KMS-11 (cell line): ENCODE data around the gene NMB.

Experiments
- H2AFZ ChIP-seq: fragments of 200-600 bp; sonication (generic); 2 replicates; pipeline ENCODE4 v1.6.1; 2016; ENCODE audit warnings: antibody characterized with exemption, mixed run types, low read depth
- H3K27ac ChIP-seq: fragments of 200-600 bp; sonication (generic); 2 replicates; pipeline ENCODE4 v1.6.1; 2016; ENCODE audit warnings: mild to moderate bottlenecking, mixed run types
- H3K27me3 ChIP-seq: fragments of 200-600 bp; sonication (generic); 2 replicates; pipeline ENCODE4 v1.6.1; 2017; ENCODE audit warnings: mild to moderate bottlenecking, low read depth, mixed run types, moderate library complexity; ENCODE audit not compliant: insufficient read depth
- H3K36me3 ChIP-seq: fragments of 200-600 bp; sonication (generic); 2 replicates; pipeline ENCODE4 v1.6.1; 2017; ENCODE audit warnings: mild to moderate bottlenecking, mixed run types; ENCODE audit not compliant: insufficient read depth
- H3K4me1 ChIP-seq: fragments of 200-600 bp; sonication (generic); 2 replicates; pipeline ENCODE4 v1.6.1; 2016; ENCODE audit warnings: mild to moderate bottlenecking, low read depth, mixed run types; ENCODE audit not compliant: poor library complexity, severe bottlenecking
- H3K4me2 ChIP-seq: fragments of 200-600 bp; sonication (generic); 2 replicates; pipeline ENCODE4 v1.7.0; 2016; ENCODE audit warnings: mild to moderate bottlenecking, mixed run types
- H3K4me3 ChIP-seq: fragments of 200-600 bp; sonication (generic); IDR thresholded peaks from 2 replicates; pipeline ENCODE4 v1.6.1; 2017; ENCODE audit warnings: low read depth, low read length, mixed read lengths; ENCODE audit not compliant: insufficient read depth
- H3K79me2 ChIP-seq: fragments of 200-600 bp; sonication (generic); 2 replicates; pipeline ENCODE4 v1.6.1; 2016; ENCODE audit warnings: low read depth, mixed run types; ENCODE audit not compliant: insufficient read depth
- H3K9ac ChIP-seq: fragments of 200-600 bp; sonication (generic); 2 replicates; pipeline ENCODE4 v1.6.1; 2016; ENCODE audit warnings: mild to moderate bottlenecking, mixed run types
- H4K20me1 ChIP-seq: fragments of 200-600 bp; sonication (generic); 2 replicates; pipeline ENCODE4 v1.6.1; 2016; ENCODE audit warnings: mild to moderate bottlenecking, mixed run types; ENCODE audit not compliant: insufficient read depth
- TF ChIP-seq, protein P1 (sequence below): fragments of 200-600 bp; sonication (generic); conservative IDR thresholded peaks from 2 replicates; pipeline ENCODE4 v1.6.1; 2017; ENCODE audit warnings: low read depth, mild to moderate bottlenecking, antibody characterized with exemption, low read length, moderate library complexity, mixed read lengths

The NMB gene

DNA sequence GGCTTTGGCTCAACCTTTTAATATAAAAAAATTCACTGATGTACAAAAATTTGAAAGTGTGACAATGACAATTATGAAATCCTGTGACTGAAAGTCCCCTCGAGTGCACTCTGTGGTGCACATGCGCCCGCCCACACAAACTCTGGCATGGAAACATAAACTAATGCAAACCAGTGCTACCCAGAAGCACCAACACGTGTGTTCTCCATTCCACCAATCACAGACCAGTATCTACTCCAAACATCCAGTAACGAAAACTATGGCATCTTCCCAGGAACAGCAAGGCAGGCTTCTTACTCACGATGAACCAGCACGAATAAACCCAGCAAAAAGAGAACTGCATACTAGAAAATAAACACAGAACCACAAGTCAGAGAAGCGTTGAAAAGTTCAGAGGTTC is 11.7 kb upstream of the NMB start:
- no peak overlapping the region for H3K4me3 ChIP-seq
- no peaks in the 10 kb centered on the region for H3K79me2 ChIP-seq
- no peak overlapping the region for H3K9ac ChIP-seq
- no peaks in the 10 kb centered on the region for H3K27me3 ChIP-seq
- H3K36me3 ChIP-seq: no peaks in the 10 kb centered on the region; the same call in 1 of the 2 replicates
- no peaks in the 10 kb centered on the region for H4K20me1 ChIP-seq
- H3K4me2 ChIP-seq: no peak overlapping the region
- no peak overlapping the region for H2AFZ ChIP-seq
- no peak overlapping the region for H3K27ac ChIP-seq
- no peaks in the 10 kb centered on the region for H3K4me1 ChIP-seq
- TF ChIP-seq, protein P1, sequence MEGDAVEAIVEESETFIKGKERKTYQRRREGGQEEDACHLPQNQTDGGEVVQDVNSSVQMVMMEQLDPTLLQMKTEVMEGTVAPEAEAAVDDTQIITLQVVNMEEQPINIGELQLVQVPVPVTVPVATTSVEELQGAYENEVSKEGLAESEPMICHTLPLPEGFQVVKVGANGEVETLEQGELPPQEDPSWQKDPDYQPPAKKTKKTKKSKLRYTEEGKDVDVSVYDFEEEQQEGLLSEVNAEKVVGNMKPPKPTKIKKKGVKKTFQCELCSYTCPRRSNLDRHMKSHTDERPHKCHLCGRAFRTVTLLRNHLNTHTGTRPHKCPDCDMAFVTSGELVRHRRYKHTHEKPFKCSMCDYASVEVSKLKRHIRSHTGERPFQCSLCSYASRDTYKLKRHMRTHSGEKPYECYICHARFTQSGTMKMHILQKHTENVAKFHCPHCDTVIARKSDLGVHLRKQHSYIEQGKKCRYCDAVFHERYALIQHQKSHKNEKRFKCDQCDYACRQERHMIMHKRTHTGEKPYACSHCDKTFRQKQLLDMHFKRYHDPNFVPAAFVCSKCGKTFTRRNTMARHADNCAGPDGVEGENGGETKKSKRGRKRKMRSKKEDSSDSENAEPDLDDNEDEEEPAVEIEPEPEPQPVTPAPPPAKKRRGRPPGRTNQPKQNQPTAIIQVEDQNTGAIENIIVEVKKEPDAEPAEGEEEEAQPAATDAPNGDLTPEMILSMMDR: no peak

DNA sequence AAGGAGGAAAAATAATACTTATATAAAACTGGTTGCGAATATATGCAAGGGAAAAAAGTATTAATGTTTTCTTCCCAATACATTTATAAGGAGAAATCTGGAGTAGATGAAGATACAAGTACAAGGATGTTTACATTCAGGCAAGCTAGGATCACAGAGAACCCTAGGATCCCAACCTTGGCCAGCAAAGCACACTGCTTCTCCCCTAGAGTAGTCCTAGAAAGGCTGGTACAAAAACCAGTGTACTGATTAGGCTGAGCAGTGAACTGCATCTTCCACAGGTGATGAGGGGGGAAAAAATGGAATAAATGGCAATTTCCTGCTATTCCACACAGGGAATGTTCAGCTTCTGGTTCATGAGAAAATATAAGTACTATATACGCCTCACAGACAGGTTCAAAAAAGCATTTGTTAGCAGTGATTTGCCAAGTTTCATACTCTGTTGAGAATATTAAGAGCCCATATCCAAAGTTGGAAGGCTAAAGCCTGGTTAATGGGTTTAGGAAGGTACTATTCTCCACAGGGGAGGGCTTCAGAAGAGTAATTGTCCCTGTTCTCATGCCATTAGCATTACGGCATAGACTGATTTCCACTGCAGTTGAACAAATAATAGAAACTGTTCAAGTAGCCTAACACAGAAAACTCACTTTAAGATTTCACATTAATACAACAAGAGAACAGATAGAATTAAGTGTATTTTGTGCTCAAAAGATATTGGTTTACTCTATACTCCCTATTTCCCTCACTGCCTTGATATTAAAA is 10.4 kb upstream of the NMB start:
- H3K36me3 ChIP-seq: no peaks in the 10 kb centered on the region; the same call in 1 of the 2 replicates
- no peak overlapping the region for H3K9ac ChIP-seq
- H3K27ac ChIP-seq: no peak overlapping the region
- H3K4me1 ChIP-seq: no peaks in the 10 kb centered on the region
- no peaks in the 10 kb centered on the region for H4K20me1 ChIP-seq
- no peaks in the 10 kb centered on the region for H3K79me2 ChIP-seq
- H2AFZ ChIP-seq: no peak overlapping the region
- no peaks in the 10 kb centered on the region for H3K27me3 ChIP-seq
- no peak overlapping the region for H3K4me2 ChIP-seq
- TF ChIP-seq, protein P1: no peak
- no peak overlapping the region for H3K4me3 ChIP-seq

DNA sequence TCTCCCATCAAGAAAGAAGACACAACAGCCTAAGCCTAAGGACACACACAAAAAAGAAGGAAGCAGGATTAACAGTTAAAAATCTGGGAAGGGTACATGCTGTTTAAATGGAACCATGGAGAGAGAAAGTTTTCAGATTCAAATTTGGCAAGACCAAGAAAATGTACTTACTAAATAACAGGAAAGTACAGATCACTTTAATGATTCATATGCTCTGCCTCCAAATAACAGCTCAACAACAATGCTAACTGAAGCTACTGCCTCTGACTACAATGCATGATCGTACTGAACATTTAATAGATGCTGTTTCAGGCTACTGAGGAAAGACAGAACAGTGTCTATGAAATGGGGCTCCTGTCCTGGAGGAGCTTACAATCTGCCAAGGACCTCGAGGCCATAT is 8.4 kb upstream of the NMB start:
- Histone ChIP-seq H4K20me1 (no peaks in the 10 kb centered on the region), H3K27ac (no peak overlapping the region), H3K79me2 (no peaks in the 10 kb centered on the region), H3K4me1 (peaks cover under 1% of the 10 kb centered on the region), H3K27me3 (no peaks in the 10 kb centered on the region), H2AFZ (no peak overlapping the region), H3K36me3 (no peaks in the 10 kb centered on the region; the same call in 1 of the 2 replicates), H3K4me3 (no peak overlapping the region), H3K9ac (no peak overlapping the region), H3K4me2 (no peak overlapping the region)
- TF ChIP-seq, protein P1: no peak

DNA sequence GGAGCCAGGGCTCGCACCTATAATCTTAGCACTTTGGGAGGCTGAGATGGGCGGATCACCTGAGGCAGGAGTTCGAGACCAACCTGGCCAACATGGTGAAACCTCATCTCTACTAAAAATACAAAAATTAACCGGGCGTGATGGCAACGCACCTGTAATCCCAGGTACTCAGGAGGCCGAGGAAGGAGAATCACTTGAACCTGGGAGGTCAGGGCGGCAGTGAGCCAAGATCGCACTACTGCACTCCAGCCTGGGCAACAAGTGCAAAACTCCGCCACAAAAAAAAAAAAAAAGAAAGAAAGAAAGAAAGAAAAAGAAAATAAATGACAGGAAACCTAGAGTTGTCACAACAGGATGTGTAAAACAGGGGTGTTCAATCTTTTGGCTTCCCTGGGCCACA is 3.0 kb upstream of the NMB start:
- H3K4me3 ChIP-seq: no peak overlapping the region
- peak overlapping the region; percentile 31 for H3K4me2 ChIP-seq
- H3K79me2 ChIP-seq: no peaks in the 10 kb centered on the region
- no peaks in the 10 kb centered on the region for H3K36me3 ChIP-seq
- H4K20me1 ChIP-seq: no peaks in the 10 kb centered on the region
- no peak overlapping the region for H2AFZ ChIP-seq
- peaks cover 38% of the 10 kb centered on the region for H3K4me1 ChIP-seq
- no peaks in the 10 kb centered on the region for H3K27me3 ChIP-seq
- no peak overlapping the region for H3K9ac ChIP-seq
- no peak overlapping the region for H3K27ac ChIP-seq
- TF ChIP-seq, protein P1: no peak
